OCI-LY3 (cell line): ENCODE measurements around the gene ADD2.

Experiments
- H2AFZ ChIP-seq: fragments of 200-600, 300-600 bp; shearing (Covaris generic); 2 replicates; pipeline ENCODE4 v1.6.0; 2014; ENCODE audit warnings: antibody characterized with exemption, low read depth, low read length
- H3K27ac ChIP-seq: fragments of 200-600, 300-600 bp; sonication (generic); 2 replicates; pipeline ENCODE4 v1.5.1; 2014; ENCODE audit warnings: mild to moderate bottlenecking, low read length, moderate library complexity, mixed read lengths
- H3K27me3 ChIP-seq: fragments of 200-600, 300-600 bp; sonication (generic); 2 replicates; pipeline ENCODE4 v1.6.1; 2014; ENCODE audit warnings: low read depth, low read length, mixed read lengths
- H3K36me3 ChIP-seq: fragments of 200-600, 300-600 bp; sonication (generic); replicated peaks from 2 replicates; pipeline ENCODE3; 2014; ENCODE audit warnings: low read depth, low read length, mixed read lengths
- H3K4me1 ChIP-seq: fragments of 300-600, 200-600 bp; sonication (generic); 2 replicates; pipeline ENCODE4 v1.6.1; 2014; ENCODE audit warnings: low read length, mixed read lengths
- H3K4me2 ChIP-seq: fragments of 200-600, 300-600 bp; sonication (generic); 2 replicates; pipeline ENCODE4 v1.6.1; 2014; ENCODE audit warnings: low read length, mixed read lengths
- H3K4me3 ChIP-seq: fragments of 300-600, 200-600 bp; sonication (generic); 2 replicates; pipeline ENCODE4 v1.5.1; 2014; ENCODE audit warnings: antibody characterized with exemption, mild to moderate bottlenecking, low read length, moderate library complexity
- H3K79me2 ChIP-seq: fragments of 300-600, 200-600 bp; shearing (Covaris generic); 2 replicates; pipeline ENCODE4 v1.6.1; 2014; ENCODE audit warnings: mild to moderate bottlenecking, low read length, mixed read lengths
- H3K9ac ChIP-seq: fragments of 300-600, 200-600 bp; shearing (Covaris generic); 2 replicates; pipeline ENCODE4 v1.6.0; 2014; ENCODE audit warnings: mild to moderate bottlenecking, low read length, moderate library complexity
- H3K9me3 ChIP-seq: fragments of 200-600, 300-600 bp; shearing (Covaris generic); 2 replicates; pipeline ENCODE4 v1.6.1; 2014; ENCODE audit warnings: low read length, mixed read lengths; ENCODE audit not compliant: insufficient read depth
- H4K20me1 ChIP-seq: fragments of 200-600, 300-600 bp; sonication (generic); 2 replicates; pipeline ENCODE4 v1.6.1; 2016; ENCODE audit warnings: low read length, mixed read lengths; ENCODE audit not compliant: insufficient read depth
- EZH2phosphoT487 ChIP-seq: fragments of 200-600 bp; shearing (Covaris generic); IDR thresholded peaks from 2 replicates; pipeline ENCODE4 v1.6.1; 2018; ENCODE audit warnings: antibody characterized with exemption, mixed run types, low read depth
- TF ChIP-seq, protein P1 (sequence below): fragments of 200-600, 300-600 bp; sonication (generic); IDR thresholded peaks from 2 replicates; pipeline ENCODE4 v1.5.1; 2014; ENCODE audit warnings: antibody characterized with exemption, low read length, low read depth

ADD2 gene

DNA sequence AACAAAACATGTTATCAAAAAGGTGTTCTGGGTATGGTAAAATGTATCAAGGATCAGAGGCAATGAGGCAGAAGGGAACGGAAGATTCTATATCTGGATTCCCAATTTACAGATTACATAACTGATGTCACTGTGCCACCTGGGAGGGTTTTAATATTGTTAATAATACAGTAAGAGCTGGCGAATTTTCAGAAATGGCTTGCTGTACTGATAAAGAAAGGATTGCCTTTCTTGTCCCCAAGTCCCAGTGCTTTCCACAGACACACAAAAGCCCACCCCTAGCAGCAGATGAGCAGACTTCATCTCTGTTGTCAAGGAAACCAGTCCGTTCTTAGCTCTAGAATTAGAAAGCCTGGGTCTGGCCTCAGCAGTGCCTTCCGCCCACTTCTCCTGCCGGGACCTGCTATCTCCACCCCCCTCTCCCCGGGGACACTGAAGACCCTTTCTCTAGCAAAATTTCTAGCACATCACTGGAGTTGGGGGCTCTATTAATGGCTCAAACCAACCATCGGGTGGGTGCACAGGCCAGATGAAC lies 34.3 kb downstream of the ADD2 start:
- Histone ChIP-seq H3K4me1 (peaks cover 4% of the 10 kb centered on the region; the same call in 1 of the 2 replicates), H2AFZ (no peak overlapping the region), H3K36me3 (no peaks in the 10 kb centered on the region), H3K9me3 (no peaks in the 10 kb centered on the region), H3K27ac (no peak overlapping the region), H3K79me2 (no peaks in the 10 kb centered on the region), H3K4me2 (no peak overlapping the region), H3K4me3 (no peak overlapping the region), H3K27me3 (peaks cover 17% of the 10 kb centered on the region; the same call in 1 of the 2 replicates), H4K20me1 (no peaks in the 10 kb centered on the region), H3K9ac (no peak overlapping the region)
- TF ChIP-seq, protein P1, sequence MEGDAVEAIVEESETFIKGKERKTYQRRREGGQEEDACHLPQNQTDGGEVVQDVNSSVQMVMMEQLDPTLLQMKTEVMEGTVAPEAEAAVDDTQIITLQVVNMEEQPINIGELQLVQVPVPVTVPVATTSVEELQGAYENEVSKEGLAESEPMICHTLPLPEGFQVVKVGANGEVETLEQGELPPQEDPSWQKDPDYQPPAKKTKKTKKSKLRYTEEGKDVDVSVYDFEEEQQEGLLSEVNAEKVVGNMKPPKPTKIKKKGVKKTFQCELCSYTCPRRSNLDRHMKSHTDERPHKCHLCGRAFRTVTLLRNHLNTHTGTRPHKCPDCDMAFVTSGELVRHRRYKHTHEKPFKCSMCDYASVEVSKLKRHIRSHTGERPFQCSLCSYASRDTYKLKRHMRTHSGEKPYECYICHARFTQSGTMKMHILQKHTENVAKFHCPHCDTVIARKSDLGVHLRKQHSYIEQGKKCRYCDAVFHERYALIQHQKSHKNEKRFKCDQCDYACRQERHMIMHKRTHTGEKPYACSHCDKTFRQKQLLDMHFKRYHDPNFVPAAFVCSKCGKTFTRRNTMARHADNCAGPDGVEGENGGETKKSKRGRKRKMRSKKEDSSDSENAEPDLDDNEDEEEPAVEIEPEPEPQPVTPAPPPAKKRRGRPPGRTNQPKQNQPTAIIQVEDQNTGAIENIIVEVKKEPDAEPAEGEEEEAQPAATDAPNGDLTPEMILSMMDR, result no peak
- TF ChIP-seq EZH2phosphoT487, result no peak

DNA sequence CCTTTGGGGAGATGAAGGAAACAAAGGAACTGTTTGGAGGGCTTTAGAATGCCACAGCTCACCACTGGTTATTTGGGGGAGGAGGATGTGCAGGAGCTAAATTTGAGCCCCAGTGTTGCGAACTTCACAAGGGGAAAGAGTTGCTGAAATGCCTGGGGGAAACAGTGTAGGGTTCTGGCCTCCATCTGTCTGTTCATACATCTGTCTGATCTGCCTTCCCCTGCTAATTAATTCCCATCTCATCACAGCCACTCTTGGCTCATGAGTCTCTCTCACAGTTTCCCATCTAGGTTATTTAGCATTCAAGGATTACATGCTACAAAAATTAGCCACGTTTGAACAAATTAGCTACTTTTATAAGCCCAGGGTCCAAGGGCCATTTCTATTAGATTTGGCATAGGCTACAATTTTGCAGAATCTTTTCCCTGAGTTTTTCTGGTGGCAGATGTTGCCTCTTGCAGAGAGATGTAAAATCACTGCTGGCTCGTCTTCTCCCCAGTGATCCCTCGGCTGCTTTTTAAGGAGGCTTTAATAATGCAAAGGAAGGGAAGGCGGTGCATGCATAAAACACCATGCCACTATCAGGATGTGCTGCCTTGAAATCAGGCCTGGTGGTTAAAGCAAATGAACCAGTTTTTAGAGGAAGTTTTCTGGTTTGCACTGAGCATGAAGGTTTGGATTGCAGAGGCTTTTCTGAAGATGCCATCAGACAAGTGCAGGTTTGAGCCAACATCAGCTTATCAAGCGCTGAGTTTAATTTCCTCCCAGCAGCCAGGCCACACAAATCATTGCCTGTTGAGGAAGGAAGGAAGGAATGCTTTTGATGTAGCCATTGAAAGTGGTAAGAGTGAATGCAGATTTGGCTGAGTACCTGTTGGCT lies 35.0 kb downstream of the ADD2 start:
- Histone ChIP-seq H3K9ac (no peak overlapping the region), H4K20me1 (no peaks in the 10 kb centered on the region), H3K27ac (no peak overlapping the region), H3K4me3 (no peak overlapping the region), H3K36me3 (no peaks in the 10 kb centered on the region), H2AFZ (no peak overlapping the region), H3K27me3 (peaks cover 12% of the 10 kb centered on the region; the same call in 1 of the 2 replicates), H3K4me2 (no peak overlapping the region), H3K4me1 (peaks cover 4% of the 10 kb centered on the region; the same call in 1 of the 2 replicates), H3K9me3 (no peaks in the 10 kb centered on the region), H3K79me2 (no peaks in the 10 kb centered on the region)
- TF ChIP-seq EZH2phosphoT487, result no peak
- TF ChIP-seq, protein P1, result no peak

DNA sequence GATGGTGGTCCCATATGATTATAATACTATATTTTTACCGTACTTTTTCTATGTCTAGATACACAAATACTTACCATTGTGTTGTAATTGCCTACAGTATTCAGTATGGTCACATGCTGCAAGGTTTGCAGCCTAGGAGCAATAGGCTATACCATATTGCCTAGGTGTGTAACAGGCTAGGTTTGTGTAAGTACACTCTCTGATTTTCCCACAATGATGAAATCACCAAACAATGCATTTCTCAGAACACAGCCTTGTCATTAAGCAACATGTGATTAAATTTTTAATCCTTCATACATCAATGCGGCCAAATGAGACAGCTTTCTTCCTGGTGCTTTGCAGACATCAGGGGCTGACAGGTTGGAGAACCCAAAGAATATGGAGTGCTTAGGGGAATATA lies 37.3 kb downstream of the ADD2 start:
- H3K27me3 ChIP-seq, result peaks cover 18% of the 10 kb centered on the region; the same call in 1 of the 2 replicates
- no peaks in the 10 kb centered on the region for H3K9me3 ChIP-seq
- H3K27ac ChIP-seq, result no peak overlapping the region
- no peak overlapping the region for H3K9ac ChIP-seq
- H3K36me3 ChIP-seq, result no peaks in the 10 kb centered on the region
- TF ChIP-seq, protein P1, result no peak
- TF ChIP-seq EZH2phosphoT487, result no peak
- no peak overlapping the region for H3K4me3 ChIP-seq
- no peaks in the 10 kb centered on the region for H4K20me1 ChIP-seq
- no peaks in the 10 kb centered on the region for H3K79me2 ChIP-seq
- H3K4me2 ChIP-seq, result no peak overlapping the region
- H3K4me1 ChIP-seq, result peaks cover 4% of the 10 kb centered on the region; the same call in 1 of the 2 replicates
- H2AFZ ChIP-seq, result no peak overlapping the region

DNA sequence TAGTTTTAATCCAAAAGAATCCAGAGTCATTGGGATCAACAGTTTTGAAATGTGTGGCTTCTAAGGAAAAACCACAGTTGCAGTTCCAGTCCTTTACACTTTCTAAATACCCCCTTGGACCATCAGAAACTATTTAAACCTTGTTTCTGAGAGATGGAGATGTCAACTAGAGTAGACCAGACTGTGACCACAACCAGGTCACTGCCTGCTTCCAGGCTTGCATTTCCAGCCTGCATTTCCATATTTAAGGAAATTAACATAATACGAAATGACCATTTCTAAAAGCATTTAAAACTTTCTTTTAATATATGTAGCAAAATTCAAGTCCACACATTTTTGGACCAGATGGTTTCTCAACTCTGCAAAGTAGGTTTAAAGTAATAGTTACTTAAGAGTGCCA lies 38.4 kb downstream of the ADD2 start:
- no peak for TF ChIP-seq EZH2phosphoT487
- TF ChIP-seq, protein P1, result no peak
- Histone ChIP-seq H4K20me1 (no peaks in the 10 kb centered on the region), H2AFZ (no peak overlapping the region), H3K9me3 (no peaks in the 10 kb centered on the region), H3K4me1 (no peaks in the 10 kb centered on the region), H3K4me3 (no peak overlapping the region), H3K27me3 (peaks cover 18% of the 10 kb centered on the region; the same call in 1 of the 2 replicates), H3K4me2 (no peak overlapping the region), H3K27ac (no peak overlapping the region), H3K36me3 (no peaks in the 10 kb centered on the region), H3K79me2 (no peaks in the 10 kb centered on the region), H3K9ac (no peak overlapping the region)
